ENCODE results near the gene NETO2. TPM values are rescaled to one million over a fixed set of nuclear protein-coding genes. Genes with fewer than 3 reads are reported as not detected.
"Not testable (repeated sequence)": the region's sequence is repeated elsewhere in the genome, so short reads cannot be mapped to it uniquely, and the experiment has no call there.

The NETO2 gene
- total and polyA plus RNA-seq, 2 experiments from 2014 or later: 4.0 to 14.6 TPM

- TF ChIP-seq EZH2 (IDR thresholded peaks at IDR 0.05; ENCODE audit: insufficient read depth, poor library complexity, severe bottlenecking): no peak
- TF ChIP-seq EZH2phosphoT487 (IDR thresholded peaks at IDR 0.05; ENCODE audit: insufficient read depth, low read depth): no peak
- Histone ChIP-seq H3K9me3 (ENCODE audit: low read depth) (no peaks in the 10 kb centered on the region), H3K9me2 (ENCODE audit: insufficient read depth) (no peaks in the 10 kb centered on the region), H3K4me1 (ENCODE audit: insufficient read depth) (no peaks in the 10 kb centered on the region), H2AFZ (no peak overlapping the region), H4K20me1 (ENCODE audit: insufficient read depth) (no peaks in the 10 kb centered on the region), H3K9ac (no peak overlapping the region), H3K27me3 (replicated peaks; ENCODE audit: insufficient read depth) (no peaks in the 10 kb centered on the region), H3K4me3 (no peak overlapping the region), H3K79me2 (ENCODE audit: insufficient read depth) (no peaks in the 10 kb centered on the region), H3F3A (ENCODE audit: insufficient read depth) (no peaks in the 10 kb centered on the region), H3K4me2 (ENCODE audit: unreplicated experiment) (no peak overlapping the region), H3K36me3 (ENCODE audit: low read depth) (0 out of 2 replicates have a peak, but pooled peaks cover 13% of the 10 kb centered on the region), H3K27ac (no peak overlapping the region)
- in situ Hi-C loops (cut with MboI): no loop called here
- whole genome bisulfite sequencing, 2 experiments (ENCODE audit: low coverage in 1 of 2, low lambda C conversion rate in 2 of 2, missing lambda C conversion rate in 2 of 2): 64 to 70% methylated on average over 3 of the region's 3 CpGs
- no peak for DNase-seq
Measured at GRCh38 chr16:47156680-47157215, 13.0 kb upstream of the NETO2 start.

DNA sequence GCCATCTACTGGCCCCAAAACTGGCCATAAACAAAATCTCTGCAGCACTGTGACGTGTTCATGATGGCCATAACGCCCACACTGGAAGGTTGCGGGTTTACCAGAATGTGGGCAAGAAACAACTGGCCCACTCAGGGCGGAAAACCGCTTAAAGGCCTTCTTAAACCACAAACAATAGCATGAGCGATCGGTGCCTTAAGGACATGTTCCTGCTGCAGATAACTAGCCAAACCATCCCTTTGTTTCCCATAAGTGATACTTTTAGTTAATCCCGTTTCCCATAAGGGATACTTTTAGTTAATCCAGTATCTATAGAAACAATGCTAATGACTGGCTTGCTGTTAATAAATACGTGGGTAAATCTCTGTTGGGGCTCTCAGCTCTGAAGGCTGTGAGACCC is 8.8 kb upstream of the NETO2 start:
- H3K9ac ChIP-seq; DNase-seq; H3K4me2 ChIP-seq (ENCODE audit: unreplicated experiment); H3K36me3 ChIP-seq (ENCODE audit: low read depth); H3K79me2 ChIP-seq (ENCODE audit: insufficient read depth); H3K4me3 ChIP-seq; H2AFZ ChIP-seq; H3K9me2 ChIP-seq (ENCODE audit: insufficient read depth); H3K27me3 ChIP-seq (replicated peaks; ENCODE audit: insufficient read depth); H3F3A ChIP-seq (ENCODE audit: insufficient read depth); H4K20me1 ChIP-seq (ENCODE audit: insufficient read depth); H3K9me3 ChIP-seq (ENCODE audit: low read depth); in situ Hi-C loops (cut with MboI); H3K4me1 ChIP-seq (ENCODE audit: insufficient read depth); H3K27ac ChIP-seq: not testable (repeated sequence)
- WGBS, 2 experiments (ENCODE audit: low coverage in 1 of 2, low lambda C conversion rate in 2 of 2, missing lambda C conversion rate in 2 of 2): 97 to 99% methylated on average over 9 of the region's 9 CpGs

DNA sequence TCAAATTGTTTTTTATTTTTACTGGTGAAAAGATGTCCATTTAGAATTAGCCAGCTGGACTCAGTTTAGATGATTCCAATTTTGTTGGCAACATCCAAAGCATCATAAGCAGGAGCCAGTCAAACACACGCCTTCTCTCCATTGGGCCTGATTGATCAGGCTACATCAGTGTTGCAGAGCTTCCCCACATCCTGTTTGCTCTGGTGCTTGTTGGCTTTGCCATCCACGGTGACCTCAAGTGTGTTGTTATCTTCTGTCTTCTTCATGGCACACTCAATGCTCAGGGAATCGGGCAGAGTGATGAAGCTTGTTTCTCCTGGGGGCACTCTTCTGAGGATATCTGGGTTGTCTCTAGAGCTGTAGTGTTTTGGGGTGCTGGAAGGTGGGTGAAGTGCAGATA is 6.3 kb upstream of the NETO2 start:
- H3K4me3 ChIP-seq: no peak overlapping the region
- DNase-seq: no peak
- in situ Hi-C loops (cut with MboI): no loop called here
- H3K27ac ChIP-seq: no peak overlapping the region
- H3K79me2 ChIP-seq (ENCODE audit: insufficient read depth): no peaks in the 10 kb centered on the region
- no peaks in the 10 kb centered on the region for H3K9me2 ChIP-seq (ENCODE audit: insufficient read depth)
- no peaks in the 10 kb centered on the region for H3K27me3 ChIP-seq (replicated peaks; ENCODE audit: insufficient read depth)
- no peak overlapping the region for H2AFZ ChIP-seq
- H3K9me3 ChIP-seq (ENCODE audit: low read depth): no peaks in the 10 kb centered on the region
- TF ChIP-seq EZH2phosphoT487 (IDR thresholded peaks at IDR 0.05; ENCODE audit: insufficient read depth, low read depth): no peak
- no peak for TF ChIP-seq EZH2 (IDR thresholded peaks at IDR 0.05; ENCODE audit: insufficient read depth, poor library complexity, severe bottlenecking)
- H3K4me2 ChIP-seq (ENCODE audit: unreplicated experiment): no peak overlapping the region
- 0 out of 2 replicates have a peak, but pooled peaks cover 6% of the 10 kb centered on the region for H3K36me3 ChIP-seq (ENCODE audit: low read depth)
- H3F3A ChIP-seq (ENCODE audit: insufficient read depth): no peaks in the 10 kb centered on the region
- 93 to 98% methylated on average over 3 of the region's 3 CpGs for WGBS, 2 experiments (ENCODE audit: low coverage in 1 of 2, low lambda C conversion rate in 2 of 2, missing lambda C conversion rate in 2 of 2)
- H3K9ac ChIP-seq: no peak overlapping the region
- no peaks in the 10 kb centered on the region for H4K20me1 ChIP-seq (ENCODE audit: insufficient read depth)
- no peaks in the 10 kb centered on the region for H3K4me1 ChIP-seq (ENCODE audit: insufficient read depth)

GRCh38 chr16:47144559-47144877 is 773 bp upstream of the NETO2 start:
- 20 to 26% methylated on average over 10 of the region's 10 CpGs for WGBS, 2 experiments (ENCODE audit: low coverage in 1 of 2, low lambda C conversion rate in 2 of 2, missing lambda C conversion rate in 2 of 2)
- Histone ChIP-seq H3K27me3 (replicated peaks; ENCODE audit: insufficient read depth) (no peaks in the 10 kb centered on the region), H3K4me2 (ENCODE audit: unreplicated experiment) (peak overlapping the region; percentile 77), H3K9ac (no peak overlapping the region; the same call in 1 of the 2 replicates), H4K20me1 (ENCODE audit: insufficient read depth) (no peaks in the 10 kb centered on the region), H3K9me3 (ENCODE audit: low read depth) (no peaks in the 10 kb centered on the region), H3K36me3 (ENCODE audit: low read depth) (no peaks in the 10 kb centered on the region), H3F3A (ENCODE audit: insufficient read depth) (peaks cover 5% of the 10 kb centered on the region; the same call in 1 of the 2 replicates), H3K79me2 (ENCODE audit: insufficient read depth) (no peaks in the 10 kb centered on the region), H3K27ac (no peak overlapping the region), H3K9me2 (ENCODE audit: insufficient read depth) (no peaks in the 10 kb centered on the region), H3K4me3 (peak overlapping the region; percentile 77), H2AFZ (peak overlapping the region; percentile 79), H3K4me1 (ENCODE audit: insufficient read depth) (no peaks in the 10 kb centered on the region)
- no peak for DNase-seq
- in situ Hi-C loops (cut with MboI): no loop called here
- TF ChIP-seq EZH2 (IDR thresholded peaks at IDR 0.05; ENCODE audit: insufficient read depth, poor library complexity, severe bottlenecking) (no peak), EZH2phosphoT487 (IDR thresholded peaks at IDR 0.05; ENCODE audit: insufficient read depth, low read depth) (no peak)

Data from GM23248 (cell line).